BLaER1 (cell line): ENCODE data around the gene PLA2G6.

Source experiments
- H3K27ac ChIP-seq: shearing (Covaris generic); formaldehyde crosslinking; 2 replicates; pipeline ENCODE4 v1.8.1; 2022
- H3K27me3 ChIP-seq: shearing (Covaris generic); formaldehyde crosslinking; 2 replicates; pipeline ENCODE4 v1.8.1; 2022
- H3K36me3 ChIP-seq: shearing (Covaris generic); formaldehyde crosslinking; 2 replicates; pipeline ENCODE4 v1.8.1; 2022
- H3K4me1 ChIP-seq: shearing (Covaris generic); formaldehyde crosslinking; 2 replicates; pipeline ENCODE4 v1.8.1; 2022
- H3K4me2 ChIP-seq: shearing (Covaris generic); formaldehyde crosslinking; 2 replicates; pipeline ENCODE4 v1.8.1; 2022
- H3K4me3 ChIP-seq: shearing (Covaris generic); formaldehyde crosslinking; 2 replicates; pipeline ENCODE4 v1.8.1; 2022
- H3K9ac ChIP-seq: shearing (Covaris generic); formaldehyde crosslinking; 2 replicates; pipeline ENCODE4 v1.8.1; 2022
- H3K9me3 ChIP-seq: shearing (Covaris generic); formaldehyde crosslinking; 2 replicates; pipeline ENCODE4 v1.8.1; 2022
- H4K20me1 ChIP-seq: shearing (Covaris generic); formaldehyde crosslinking; 2 replicates; pipeline ENCODE4 v1.8.1; 2022
- Cebpa-rat ChIP-seq: shearing (Covaris generic); IDR thresholded peaks from 2 replicates; pipeline ENCODE4 v1.8.1; 2022

The PLA2G6 gene

DNA sequence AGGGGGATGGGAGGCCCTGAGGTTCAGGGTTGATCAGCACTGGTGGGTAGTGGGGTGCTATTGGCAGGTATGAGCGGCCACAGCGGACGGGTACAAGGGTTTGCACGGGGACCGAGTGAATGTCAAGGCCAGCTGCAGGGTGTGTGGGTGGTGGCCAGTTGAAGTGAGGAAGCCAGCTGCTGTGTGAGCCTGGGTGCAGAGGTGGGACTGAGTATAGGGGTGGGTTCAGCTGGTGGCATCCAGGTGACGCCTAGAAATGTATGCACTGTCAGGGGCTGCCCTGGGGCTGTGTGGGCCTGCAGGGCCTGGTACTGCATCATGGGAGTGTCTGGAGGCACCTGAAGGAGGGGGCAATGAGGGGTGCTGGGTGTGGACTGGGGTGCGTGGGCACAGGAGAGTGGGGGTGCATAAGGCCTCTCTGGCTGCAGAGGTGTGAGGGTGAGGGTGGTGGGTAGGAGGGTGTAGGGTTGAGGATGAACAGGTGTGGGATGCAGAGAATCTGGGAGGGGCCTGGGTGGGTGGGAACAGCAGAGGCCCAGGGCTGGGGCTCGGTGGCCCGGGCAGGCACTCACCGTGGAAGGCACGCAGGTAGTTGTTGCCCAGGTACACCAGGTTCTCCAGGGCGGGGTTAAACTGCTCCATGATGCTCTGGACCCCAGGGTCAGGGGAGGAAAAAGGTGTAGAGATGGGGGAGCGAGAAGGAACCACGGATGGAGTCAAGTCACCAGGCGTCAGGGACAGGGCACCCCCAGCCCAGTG is 72.9 kb downstream of the PLA2G6 start:
- peaks cover 31% of the 10 kb centered on the region for H3K36me3 ChIP-seq
- H3K27me3 ChIP-seq: no peaks in the 10 kb centered on the region
- H3K4me1 ChIP-seq: peaks cover 37% of the 10 kb centered on the region
- H3K9ac ChIP-seq: no peak overlapping the region
- H4K20me1 ChIP-seq: no peaks in the 10 kb centered on the region
- no peak overlapping the region for H3K4me3 ChIP-seq
- no peak overlapping the region for H3K27ac ChIP-seq
- no peak for TF ChIP-seq Cebpa-rat
- H3K4me2 ChIP-seq: peak overlapping the region; percentile 42; the same call in 1 of the 2 replicates
- H3K9me3 ChIP-seq: no peaks in the 10 kb centered on the region

DNA sequence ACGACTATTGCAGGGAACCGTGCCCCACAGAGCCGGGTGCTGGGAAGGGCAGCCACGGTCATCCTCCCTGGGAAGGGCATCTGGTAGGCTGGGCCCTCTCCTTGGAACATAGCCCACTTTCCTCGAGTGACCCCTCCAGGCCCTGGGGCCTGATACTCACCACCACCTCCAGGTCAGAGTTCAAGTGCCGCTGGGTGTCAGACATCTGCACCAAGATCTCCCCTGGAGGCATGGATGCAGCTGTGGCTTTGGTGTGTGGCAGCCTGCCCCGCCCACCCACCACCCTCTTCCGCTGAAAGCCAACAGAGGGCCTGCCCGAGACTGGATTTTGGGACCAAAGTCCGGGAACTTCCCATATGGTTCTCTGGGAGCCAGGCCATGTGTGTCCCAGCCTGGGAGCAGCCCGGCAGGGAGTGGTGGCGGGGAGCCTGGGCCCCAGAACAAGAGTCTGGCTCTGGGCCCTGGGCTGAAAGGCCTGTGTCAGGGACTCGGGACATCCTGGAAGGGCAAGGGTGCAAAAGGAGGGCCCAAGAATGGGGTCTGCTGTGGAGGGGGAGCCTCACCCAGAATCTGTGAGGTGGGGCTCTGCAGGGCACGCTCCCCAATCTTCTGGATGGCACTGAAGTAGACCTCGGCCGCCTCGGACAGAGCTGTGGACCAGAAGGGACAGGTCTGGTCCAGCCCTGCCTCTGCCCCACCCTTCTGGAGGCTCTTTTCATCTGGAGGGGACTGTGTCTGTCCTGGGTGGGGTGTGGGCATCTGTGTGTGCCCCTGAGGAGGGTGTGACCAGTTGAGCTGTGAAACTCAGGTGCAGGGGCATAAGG is 73.7 kb downstream of the PLA2G6 start:
- H3K9ac ChIP-seq: no peak overlapping the region
- no peaks in the 10 kb centered on the region for H3K9me3 ChIP-seq
- TF ChIP-seq Cebpa-rat: no peak
- H4K20me1 ChIP-seq: no peaks in the 10 kb centered on the region
- H3K4me3 ChIP-seq: no peak overlapping the region
- no peak overlapping the region for H3K27ac ChIP-seq
- H3K4me1 ChIP-seq: peaks cover 32% of the 10 kb centered on the region
- H3K36me3 ChIP-seq: peaks cover 25% of the 10 kb centered on the region
- peak overlapping the region; percentile 42 for H3K4me2 ChIP-seq
- H3K27me3 ChIP-seq: no peaks in the 10 kb centered on the region

DNA sequence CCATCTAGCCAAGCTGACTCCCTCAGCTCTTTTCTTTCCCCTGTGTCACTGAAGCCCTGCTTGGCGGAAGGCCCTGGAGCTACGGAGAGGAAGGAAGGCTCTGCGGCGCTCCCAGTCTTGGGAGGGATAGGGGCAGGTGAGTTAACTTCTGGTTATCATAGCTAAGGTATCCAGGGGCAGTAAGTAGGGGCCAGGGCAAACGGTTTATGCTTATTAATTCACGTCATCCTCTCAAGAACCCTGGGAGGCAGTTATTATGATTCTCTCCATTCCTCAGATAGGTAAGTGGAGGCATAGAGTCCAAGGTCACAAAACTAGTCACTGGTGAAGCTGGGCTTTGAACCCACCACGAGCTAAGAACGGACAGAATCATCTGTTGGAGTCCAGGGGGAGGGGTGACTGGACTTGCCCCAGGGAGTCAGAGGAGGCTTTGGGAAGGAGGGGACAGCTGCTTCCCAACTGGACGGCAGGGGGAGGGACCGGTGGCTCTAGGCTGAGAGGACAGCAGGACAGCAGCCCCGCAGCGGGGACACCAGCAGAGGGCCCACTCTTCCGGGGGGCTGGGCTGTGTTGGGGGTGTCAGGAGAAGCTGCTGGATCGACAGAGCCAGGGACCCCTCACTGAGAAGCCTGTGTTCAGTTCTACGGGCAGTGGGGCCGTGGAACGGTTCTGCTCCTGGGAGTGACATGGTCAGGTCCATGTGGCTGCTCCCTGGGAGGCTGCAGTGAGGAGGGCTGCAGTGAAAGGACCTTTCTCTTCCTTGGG is 74.6 kb downstream of the PLA2G6 start:
- no peak for TF ChIP-seq Cebpa-rat
- Histone ChIP-seq H3K9ac (no peak overlapping the region), H3K4me3 (no peak overlapping the region), H4K20me1 (no peaks in the 10 kb centered on the region), H3K36me3 (peaks cover 17% of the 10 kb centered on the region), H3K27ac (no peak overlapping the region), H3K4me2 (peak overlapping the region; percentile 18; the same call in 1 of the 2 replicates), H3K27me3 (no peaks in the 10 kb centered on the region), H3K4me1 (peaks cover 32% of the 10 kb centered on the region), H3K9me3 (no peaks in the 10 kb centered on the region)

DNA sequence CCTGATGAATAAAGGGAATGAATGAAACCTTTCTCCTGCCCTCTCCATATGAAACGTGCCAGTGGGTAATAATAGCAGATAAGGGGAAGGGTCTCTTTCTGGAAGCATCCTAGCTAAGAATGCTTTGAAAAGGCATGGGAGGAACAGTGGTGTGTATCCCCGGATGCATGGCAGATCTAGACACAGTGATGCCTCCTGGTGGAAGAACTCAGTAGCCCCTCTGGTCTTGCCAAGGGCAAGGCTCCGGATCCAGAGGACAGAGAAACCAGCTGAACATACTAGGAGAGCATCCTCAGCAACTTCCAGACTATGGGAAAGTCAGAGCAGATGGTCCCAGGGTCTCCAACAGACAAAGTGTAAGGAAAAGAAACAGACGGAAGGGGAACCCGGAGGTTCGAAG is 77.5 kb downstream of the PLA2G6 start:
- Histone ChIP-seq H3K4me1 (peaks cover 32% of the 10 kb centered on the region), H3K9ac (no peak overlapping the region), H3K4me3 (no peak overlapping the region), H3K27me3 (no peaks in the 10 kb centered on the region), H3K27ac (no peak overlapping the region), H3K4me2 (no peak overlapping the region), H3K36me3 (no peaks in the 10 kb centered on the region), H4K20me1 (no peaks in the 10 kb centered on the region), H3K9me3 (no peaks in the 10 kb centered on the region)
- no peak for TF ChIP-seq Cebpa-rat

DNA sequence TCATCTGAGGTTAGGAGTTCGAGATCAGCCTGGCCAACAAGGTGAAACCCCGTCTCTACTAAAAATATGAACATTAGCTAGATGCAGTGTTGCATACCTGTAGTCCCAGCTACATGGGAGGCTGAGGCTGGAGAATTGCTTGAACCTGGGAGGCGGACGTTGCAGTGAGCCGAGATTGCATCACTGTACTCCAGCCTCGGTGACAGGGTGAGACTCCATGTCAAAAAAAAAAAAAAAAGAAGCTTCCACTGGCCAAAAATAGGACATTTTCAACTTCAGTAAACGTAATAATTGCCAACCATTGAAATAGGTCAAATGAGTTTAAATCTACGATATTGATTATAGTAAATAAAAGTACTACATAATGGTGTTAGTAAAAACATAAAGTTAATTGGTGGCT is 78.0 kb downstream of the PLA2G6 start:
- Histone ChIP-seq H3K4me2 (no peak overlapping the region), H3K9ac (no peak overlapping the region), H3K9me3 (no peaks in the 10 kb centered on the region), H3K4me1 (peaks cover 32% of the 10 kb centered on the region), H3K36me3 (no peaks in the 10 kb centered on the region), H3K4me3 (no peak overlapping the region), H4K20me1 (no peaks in the 10 kb centered on the region), H3K27ac (no peak overlapping the region), H3K27me3 (no peaks in the 10 kb centered on the region)
- TF ChIP-seq Cebpa-rat: no peak

DNA sequence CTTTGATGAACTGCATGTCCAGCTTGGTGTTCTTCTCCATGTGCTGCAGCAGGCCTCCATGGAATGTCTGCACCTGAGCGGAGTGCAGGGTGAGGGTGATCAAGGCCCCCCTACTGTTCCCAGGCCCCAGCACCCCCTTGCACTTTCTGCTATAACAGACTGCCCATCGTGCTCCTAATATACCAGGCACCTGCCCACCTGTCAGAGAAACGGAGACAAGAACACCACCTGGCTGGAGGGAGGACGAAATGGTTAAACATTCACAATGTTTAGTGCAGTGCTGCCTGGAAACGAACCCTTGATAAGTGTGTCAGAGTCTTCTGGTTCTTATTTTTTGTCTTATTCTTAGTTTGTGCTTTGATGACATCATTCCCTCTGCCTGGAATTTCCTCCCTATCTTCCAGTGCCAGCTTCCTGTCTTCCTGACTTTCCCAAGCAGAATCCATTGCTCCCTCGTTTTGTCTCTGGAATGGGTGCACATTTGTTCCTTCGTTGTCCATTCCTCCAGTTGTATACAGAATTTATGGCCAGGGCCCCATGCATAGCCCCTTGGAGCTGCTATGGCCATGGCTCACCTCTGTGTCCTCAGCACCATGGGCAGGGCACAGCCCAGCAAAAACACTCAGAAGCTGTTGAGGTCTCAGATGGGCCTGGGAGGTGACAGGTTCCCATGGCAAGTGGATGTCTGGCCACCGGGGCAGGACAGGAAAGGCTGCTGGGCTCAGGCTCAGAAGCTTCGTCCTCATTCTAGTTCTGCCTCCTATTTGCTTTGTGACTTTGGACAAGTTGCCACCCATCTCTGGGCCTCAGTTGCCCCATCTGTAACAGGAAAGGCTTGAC is 83.0 kb downstream of the PLA2G6 start:
- no peak overlapping the region for H3K9ac ChIP-seq
- H3K4me1 ChIP-seq: no peaks in the 10 kb centered on the region

DNA sequence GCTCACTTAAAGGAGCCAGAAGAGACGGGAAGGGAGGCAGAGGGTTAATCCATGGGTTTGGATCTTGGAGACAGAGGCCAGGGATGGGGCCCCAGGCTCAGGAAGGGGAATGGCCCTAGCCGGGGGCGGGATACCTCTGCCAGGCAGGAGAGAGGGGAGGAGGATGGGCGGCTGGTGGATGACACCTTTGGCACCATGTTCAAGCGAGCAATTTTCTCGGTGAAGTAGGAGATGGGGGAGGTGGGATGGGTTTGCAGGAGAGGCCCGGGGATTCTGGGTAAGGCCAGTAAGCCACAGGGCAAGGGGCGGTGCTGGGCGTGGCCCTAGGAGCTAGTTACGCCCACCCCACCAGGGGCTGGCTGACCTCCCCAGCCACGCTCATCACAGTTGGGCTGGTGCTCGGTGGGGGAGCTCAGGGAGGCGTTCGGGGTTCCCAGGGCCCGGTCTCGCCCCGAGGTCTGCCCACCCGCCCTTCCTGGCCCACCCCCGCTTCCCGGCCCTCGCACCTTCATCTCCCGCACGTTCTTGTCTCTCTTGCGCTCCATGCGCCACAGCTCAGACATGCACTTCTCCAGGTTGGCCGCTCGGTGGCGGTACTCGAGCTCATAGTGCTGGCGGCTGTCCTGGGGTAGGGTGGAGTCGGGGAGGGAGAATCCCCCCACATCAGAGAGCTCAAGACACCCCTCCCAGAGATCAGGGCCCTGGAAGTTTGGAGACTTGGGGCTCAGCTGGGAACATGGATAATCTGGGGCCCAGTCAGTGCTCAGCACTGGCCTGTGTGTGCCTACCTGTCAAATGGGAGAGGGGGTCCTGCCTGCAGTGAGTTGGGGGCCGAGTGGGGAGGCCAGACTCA is 83.8 kb downstream of the PLA2G6 start:
- Histone ChIP-seq H3K27ac (no peak overlapping the region), H3K27me3 (no peaks in the 10 kb centered on the region), H3K4me1 (no peaks in the 10 kb centered on the region), H3K9me3 (no peaks in the 10 kb centered on the region), H3K4me3 (no peak overlapping the region), H3K36me3 (peaks cover 4% of the 10 kb centered on the region; the same call in 1 of the 2 replicates), H3K9ac (no peak overlapping the region), H4K20me1 (no peaks in the 10 kb centered on the region), H3K4me2 (no peak overlapping the region)
- TF ChIP-seq Cebpa-rat: no peak

More for the DNA sequence above, 83.0 kb downstream of the PLA2G6 start:
- peaks cover 4% of the 10 kb centered on the region; the same call in 1 of the 2 replicates for H3K36me3 ChIP-seq
- no peak overlapping the region for H3K4me2 ChIP-seq
- H3K27ac ChIP-seq: no peak overlapping the region
- H4K20me1 ChIP-seq: no peaks in the 10 kb centered on the region
- no peaks in the 10 kb centered on the region for H3K27me3 ChIP-seq
- H3K4me3 ChIP-seq: no peak overlapping the region
- no peak for TF ChIP-seq Cebpa-rat
- no peaks in the 10 kb centered on the region for H3K9me3 ChIP-seq

DNA sequence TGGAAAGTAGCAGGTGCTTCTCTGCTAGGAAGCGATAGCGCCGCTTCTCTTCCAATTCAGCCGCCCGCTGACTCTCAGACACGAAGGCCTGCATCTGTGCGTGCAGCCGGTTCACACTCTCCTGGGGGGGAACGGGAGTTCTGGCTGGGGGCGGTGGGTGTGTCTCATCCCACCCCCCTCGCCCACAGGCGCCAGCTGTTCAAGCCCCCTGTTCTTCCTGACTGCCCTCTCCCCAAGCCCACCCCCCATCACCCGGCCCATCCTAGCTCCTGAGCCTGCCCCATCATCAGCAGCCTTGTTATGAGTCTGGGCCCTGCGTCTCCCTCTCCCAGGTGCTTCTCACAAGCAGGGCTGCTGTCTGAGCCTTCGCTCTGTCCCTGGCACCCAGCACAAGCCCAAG is 84.6 kb downstream of the PLA2G6 start:
- Histone ChIP-seq H3K4me3 (no peak overlapping the region), H3K4me2 (no peak overlapping the region), H3K27ac (no peak overlapping the region), H3K27me3 (no peaks in the 10 kb centered on the region), H3K9me3 (no peaks in the 10 kb centered on the region), H3K9ac (no peak overlapping the region), H4K20me1 (no peaks in the 10 kb centered on the region), H3K4me1 (no peaks in the 10 kb centered on the region), H3K36me3 (peaks cover 4% of the 10 kb centered on the region; the same call in 1 of the 2 replicates)
- no peak for TF ChIP-seq Cebpa-rat
